GM18868 (cell line): ENCODE data around the gene RAPGEF5.

Experiments
- ATAC-seq: cut with Tn5 transposase; IDR thresholded peaks from one replicate; pipeline ENCODE4 v1.9.1; 2021; ENCODE audit warnings: mild to moderate bottlenecking, moderate library complexity; ENCODE audit not compliant: unreplicated experiment

Gene RAPGEF5

DNA sequence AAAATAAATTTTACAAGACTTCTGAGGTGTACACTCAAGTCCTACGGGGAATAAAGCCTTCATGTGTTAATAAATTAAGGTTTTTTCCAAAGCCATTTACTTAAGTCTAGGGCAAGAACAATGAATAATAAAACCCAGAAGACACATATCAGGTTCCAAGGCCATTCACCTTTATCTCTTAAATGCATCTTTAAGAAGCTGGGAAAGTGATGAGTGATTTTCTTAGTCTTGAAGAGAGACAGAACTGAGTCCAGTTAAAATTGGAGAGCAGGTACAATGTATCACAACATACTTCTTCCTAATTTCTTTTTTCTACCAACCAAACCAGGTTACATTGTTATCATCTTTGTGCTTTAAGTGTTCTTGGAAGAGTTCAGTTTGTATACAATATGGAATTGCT, 189.5 kb downstream of the RAPGEF5 start:
- no peak for ATAC-seq

DNA sequence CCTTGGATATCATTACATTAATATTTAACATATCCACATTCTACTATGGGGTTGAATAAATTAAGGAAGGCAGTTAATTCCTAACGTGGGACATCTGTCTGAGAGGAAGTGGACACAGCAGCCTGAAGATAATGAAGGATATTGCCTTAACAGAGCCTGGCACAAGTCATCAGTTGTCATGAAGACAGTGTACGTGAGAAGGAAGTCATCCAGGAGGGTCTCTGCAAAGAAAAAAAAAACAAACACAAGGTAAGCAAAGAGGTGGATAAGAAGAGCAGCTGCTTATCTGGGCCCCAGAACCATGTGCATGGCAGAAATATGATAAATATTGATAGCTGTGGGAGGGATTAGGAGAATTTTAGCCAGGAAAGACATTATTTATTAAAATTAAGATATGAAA, 190.0 kb downstream of the RAPGEF5 start:
- ATAC-seq = no peak

DNA sequence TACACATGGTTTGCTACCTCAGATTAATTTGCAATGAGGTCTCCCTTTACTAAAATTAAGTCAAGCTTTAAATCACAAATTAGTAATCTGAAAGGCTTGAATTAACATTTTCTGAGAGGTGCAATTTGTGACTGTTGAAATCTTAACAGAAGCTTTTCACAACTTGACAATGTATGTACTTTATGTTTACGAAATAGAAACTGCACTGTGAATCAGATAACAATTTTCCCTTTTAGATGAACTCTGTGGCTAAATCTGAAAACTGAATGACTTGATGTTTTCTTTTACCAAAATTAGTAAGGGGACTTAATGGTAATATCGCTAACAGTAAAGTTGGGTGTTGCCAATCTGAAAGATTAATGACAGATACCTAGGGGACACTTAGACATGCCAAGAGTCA, 197.6 kb downstream of the RAPGEF5 start:
- ATAC-seq = no peak

DNA sequence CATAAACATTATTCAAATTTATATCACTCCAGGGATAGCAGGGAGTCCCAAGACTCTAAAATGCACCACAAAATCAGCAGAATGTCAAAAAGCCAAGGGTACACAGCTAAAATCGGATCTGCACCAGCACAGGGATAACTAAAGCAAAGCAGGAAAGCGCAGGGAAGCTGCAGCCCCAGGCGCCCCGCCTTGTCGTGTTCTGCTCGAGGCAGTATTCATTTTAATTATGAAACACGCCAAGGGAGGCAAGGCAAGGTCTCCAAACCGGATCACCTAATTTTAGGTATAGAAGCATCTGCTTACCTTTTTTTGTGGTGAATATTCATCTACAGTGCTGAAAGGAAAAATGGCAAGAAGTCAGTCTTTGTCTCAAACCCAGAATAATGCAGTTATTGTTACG, 199.4 kb downstream of the RAPGEF5 start:
- ATAC-seq = no peak

DNA sequence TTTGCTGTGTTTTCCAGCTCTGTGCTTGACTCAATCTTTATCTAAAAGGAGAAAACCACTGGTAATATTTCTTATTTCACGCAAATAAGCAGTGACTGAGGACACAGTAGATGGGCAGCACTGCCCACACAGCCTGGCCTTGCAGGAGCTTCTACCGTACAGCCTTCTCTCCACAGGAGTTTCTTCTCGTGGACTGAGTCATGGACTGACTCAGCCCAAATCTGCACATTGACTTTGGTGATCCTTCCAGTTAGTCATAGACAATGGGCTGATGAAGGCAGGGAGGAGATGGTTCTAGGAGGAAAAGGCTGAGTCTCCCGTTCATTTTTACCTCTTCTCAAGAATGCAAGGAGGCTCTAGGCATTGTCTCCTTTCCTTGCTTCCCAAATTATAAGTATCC, 200.7 kb downstream of the RAPGEF5 start:
- ATAC-seq = no peak

DNA sequence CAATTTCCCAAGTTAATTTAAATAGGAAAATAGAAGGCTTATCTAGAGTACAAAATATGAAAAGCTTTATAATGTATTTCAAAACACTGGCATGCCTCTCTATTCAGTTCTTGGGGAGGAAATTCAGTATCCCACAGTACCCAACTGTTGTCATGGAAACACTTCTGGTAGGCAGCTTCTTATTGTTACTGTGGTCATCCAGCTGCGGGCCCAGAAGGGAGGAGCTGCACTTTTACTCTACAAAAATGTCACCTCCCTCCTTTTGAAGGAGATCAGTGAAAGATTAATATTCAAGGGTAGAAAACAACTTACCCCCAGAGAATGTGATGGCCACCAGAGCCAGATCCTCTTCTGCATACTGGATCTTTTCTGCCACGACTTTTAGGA, 202.8 kb downstream of the RAPGEF5 start:
- ATAC-seq = no peak

DNA sequence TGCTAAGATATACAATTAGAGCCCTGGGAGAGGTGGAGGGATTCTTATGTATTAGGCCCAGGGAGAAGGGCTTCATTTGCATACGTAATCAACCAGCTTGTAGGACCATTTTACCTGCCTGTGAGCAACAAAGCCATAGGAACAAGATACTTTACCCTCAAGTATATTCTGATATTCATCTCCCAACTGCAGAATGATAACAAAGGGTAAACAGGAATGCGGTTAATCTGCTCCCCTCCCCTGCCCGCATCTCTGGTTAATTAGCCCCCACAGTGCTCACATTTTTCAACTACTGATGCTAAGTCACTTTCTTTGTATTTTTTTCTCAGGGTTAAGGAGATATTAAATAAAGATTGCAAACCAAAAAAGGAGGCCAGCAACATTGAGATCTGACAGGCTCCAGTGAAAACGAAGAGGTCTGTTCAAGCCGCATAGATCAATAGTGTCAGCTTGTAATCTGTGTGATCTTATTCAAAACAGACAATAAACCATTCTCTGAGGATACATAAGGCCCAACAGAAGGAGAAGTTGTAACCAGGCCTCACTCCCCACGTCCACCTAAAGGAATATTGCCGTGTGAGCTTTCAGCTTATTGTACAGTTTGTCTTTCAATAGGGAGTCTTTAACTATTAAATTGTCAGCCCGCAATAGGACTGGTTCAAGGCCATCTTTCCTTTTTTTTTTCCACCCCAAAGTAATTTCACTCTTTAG, 203.4 kb downstream of the RAPGEF5 start:
- ATAC-seq = no peak

DNA sequence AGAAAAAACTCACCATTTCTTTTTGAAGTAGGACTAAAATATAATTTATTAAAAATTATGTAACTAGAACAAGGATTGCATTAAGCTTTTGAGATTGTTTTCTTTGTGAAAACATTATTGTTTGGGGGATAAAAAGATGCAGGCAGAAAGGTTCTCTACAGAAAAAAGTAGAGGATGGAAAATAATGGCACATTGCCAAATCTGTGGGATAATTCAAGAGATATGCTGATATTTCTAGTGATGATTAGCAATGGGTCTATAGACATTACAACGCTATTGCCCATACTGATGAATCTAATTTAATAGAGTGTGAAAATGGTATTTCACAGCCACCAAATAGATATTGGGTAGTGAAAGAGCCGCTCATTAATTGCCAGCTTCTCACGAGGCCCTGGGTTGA, 204.3 kb downstream of the RAPGEF5 start:
- no peak for ATAC-seq

DNA sequence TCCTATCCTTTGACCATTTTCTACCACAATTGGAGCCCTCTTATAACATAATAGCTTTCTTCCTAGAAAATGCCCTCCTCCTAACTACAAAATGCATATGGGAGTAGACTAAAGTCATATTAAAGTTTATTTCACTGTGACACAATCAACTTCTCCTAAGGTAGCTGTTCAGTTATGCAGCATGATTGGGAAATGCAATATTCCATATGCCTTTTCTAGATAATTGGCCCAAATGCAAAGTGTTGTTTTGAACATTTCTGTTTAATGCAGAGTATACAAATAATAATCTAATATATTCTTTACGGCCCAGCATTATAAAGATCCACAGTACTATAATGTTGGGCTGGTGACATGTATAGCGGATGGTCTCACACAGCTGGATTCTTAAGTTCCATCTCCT, 205.1 kb downstream of the RAPGEF5 start:
- ATAC-seq = no peak

DNA sequence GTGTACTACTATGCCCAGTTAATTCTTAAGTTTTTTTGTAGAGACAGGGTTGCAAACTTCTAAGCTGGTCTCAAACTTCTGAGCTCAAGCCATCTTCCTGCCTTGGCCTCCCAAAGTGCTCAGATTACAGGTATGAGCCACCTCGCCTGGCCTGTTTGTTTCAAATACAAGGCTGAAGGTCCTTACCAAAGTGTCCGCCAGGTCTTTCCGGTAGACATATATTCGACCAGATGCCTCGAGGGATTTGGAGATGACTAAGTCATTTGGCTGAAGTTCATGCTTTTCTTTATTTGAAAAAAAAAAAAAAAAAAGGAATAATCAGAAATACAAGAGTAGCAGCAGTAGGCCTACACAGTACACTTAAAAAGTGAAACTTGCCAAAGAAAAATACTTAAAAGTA, 206.7 kb downstream of the RAPGEF5 start:
- ATAC-seq = no peak

DNA sequence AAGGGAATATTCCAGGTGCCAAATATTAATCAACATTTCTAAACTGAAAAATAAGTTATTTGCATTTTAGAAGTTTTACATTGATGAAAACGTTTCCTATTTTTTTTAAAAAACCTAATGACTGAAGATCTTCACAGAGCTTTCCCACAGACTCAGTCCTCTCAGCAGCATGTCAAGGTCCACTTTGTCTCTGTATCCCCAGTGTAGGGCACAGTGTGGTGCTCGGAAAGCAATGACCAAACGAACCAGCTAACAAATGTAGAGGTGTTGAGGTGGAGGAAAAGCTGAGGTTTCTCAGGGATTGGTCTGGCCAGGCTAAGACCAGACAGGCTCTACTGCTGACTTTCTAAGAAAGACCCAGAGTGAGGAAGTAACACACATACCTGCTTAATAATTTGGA, 209.1 kb downstream of the RAPGEF5 start:
- no peak for ATAC-seq

DNA sequence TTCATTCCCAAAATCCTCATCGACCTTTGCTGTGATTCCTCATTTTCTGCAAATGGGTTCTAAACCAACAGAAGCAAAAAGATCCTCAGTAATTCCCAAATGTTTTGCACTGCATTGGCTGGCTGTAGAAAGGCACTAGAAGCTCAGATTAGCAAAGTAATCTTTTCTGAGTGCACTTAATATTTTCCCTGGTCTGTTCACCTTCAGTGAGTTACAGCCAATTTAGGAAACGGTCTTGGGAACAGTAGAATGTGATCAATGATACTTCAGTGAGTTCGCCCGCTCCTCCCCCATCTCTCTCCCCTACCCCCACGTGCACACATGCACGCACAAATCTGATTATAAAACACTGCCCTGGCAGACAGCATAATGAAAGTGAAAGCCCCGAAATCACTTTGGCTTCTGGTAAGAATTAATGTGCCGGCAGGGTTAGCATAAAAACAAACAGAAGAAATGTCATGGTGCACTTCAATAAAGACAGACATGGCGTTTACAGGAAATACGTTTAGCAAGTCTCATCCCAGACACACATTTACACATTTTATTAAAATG, 209.9 kb downstream of the RAPGEF5 start:
- no peak for ATAC-seq

DNA sequence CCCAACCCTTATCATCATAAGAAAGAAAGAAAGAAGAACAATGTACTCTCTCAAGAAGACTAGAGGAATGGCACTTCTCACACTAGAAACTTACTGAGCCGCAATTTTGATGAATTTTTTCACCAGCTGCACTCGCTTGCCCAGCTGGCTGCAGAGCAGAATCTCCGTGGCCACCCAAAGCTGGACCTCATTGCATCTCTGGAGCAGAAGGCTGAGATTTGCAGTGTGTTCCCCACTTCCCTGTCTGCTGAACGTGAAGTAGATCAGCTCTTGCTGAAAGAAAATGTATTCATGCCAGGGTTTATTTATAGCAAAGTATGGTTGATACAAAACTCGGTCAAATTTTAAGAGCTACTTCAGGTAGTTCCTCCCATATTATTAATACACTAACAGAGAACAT, 212.0 kb downstream of the RAPGEF5 start:
- ATAC-seq = no peak

DNA sequence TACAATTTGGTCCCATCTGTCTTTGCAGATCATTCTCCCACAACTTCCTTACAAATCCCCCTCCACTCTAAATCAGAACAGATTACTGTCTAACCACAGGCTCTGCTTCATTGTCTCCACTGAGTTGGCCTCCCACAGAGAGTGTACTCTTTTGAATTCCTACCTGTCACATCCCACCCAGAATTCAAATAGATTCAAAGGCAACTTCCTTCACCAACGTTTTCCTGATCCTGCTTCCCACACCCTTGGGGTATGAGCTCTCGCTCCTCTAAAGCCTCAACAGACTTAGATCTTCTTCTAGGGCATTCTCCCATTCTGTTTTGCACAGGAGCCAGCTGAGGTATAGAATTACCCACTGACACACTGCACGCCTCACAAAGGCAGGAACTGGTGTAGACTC, 213.5 kb downstream of the RAPGEF5 start:
- no peak for ATAC-seq

DNA sequence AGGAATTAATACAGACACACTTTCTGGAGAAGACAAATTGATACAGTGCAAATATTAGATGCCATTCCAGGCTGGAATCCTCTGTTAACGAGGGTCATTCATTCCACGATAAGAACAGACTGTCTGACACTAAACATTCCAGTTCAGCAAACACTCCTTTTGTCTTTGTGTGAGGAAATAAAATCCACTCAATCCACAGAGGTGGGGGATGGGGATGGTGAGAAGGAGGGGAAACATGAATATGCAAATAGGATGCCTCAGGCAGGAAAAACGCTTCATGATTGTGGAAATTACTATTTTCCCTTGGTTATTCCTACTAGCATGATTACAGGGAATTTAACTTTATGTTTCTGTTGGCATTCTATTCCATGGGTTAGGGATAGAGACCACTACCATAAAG, 214.4 kb downstream of the RAPGEF5 start:
- no peak for ATAC-seq

DNA sequence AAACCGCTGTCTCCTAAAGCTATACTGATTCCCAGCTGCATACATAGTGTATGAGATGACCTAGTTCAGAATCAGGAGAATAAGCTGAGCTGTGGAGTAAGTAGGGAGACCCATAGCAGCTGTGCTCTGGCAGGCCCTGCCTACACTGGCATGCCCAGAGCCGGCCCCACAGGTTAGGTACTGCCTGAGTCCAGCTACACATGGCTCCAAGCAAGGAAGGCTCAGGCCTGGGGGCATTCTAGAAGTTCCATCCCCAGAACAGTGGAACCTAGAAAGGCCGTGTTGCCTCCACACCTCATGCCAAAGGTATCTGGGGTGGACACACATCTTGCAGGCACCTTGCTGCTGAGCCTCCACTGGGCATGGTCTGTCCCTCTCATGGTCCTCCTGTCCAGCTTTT, 215.6 kb downstream of the RAPGEF5 start:
- ATAC-seq = no peak

DNA sequence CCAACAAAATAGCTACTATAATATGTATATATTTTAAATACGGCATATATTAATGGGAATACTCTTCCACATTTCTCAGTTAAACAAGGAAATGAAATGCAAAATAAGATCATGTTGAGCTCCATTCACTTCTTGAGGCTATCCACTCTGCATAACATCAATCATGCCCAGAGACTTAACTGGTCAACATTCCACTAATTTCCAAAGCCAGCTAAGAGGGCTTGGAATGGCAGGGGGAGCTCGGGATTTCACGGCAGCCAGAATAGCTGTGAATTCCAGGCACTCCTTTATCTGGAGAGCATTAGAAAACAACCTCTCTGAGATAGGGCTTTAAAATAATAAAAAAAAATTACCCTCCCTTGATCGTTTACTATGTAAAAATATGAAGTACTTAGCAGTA, 216.4 kb downstream of the RAPGEF5 start:
- ATAC-seq = no peak

DNA sequence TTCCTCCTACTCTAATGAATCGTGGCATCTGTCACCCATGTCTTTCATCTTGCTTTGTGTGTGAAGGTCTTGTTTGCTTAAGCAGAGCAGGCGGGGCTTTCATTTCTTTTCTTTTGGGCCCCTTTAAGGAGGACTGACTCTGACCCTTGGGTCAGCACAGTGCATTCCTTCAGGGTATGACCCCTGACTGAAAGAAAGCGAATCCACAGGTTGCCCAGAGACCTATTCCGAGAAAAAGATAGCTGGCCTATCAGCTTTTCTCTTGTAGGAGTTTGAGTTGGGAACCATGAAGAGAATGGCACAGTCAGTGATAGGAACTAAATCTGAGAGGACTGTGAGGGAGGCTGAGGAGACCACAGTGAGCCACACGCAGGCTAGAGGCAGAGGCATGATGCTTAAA, 218.1 kb downstream of the RAPGEF5 start:
- no peak for ATAC-seq

DNA sequence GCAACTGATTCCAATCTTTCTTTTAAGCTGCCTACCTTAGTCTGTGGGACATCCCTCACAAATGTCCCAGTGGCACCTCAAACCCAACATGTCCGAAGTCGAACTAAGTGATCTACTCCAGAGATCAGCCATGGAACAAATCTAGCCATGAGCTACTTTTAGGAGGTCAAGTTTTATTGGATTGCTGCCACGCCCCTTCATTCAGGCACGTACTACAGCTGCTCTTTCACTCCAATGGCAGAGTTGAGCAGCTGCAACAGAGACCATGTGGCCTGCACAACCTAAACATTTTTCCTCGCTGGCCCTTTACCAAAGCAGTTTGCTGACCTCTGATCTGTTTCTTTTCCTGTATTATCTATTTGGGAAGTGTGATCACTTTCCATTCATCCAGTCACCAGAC, 218.8 kb downstream of the RAPGEF5 start:
- ATAC-seq = no peak

DNA sequence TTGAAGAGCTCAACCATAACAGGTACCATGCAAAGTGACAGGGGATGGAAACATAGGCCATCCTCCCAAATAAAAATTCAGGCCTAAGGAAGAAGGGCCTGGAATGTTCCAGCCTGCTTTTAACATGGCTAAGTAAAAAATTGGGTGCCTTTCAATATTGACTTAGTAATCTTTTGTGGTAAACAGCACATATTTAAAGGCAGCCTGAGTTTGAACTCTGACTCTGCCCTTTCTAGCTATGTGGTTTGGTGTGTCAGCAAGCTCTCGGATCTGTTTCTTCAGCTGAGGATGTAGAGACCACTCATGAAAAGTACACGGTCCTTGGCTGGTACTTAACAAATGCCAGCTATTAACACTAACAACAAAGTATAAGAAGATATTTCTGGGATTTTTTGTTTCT, 219.5 kb downstream of the RAPGEF5 start:
- ATAC-seq = no peak

DNA sequence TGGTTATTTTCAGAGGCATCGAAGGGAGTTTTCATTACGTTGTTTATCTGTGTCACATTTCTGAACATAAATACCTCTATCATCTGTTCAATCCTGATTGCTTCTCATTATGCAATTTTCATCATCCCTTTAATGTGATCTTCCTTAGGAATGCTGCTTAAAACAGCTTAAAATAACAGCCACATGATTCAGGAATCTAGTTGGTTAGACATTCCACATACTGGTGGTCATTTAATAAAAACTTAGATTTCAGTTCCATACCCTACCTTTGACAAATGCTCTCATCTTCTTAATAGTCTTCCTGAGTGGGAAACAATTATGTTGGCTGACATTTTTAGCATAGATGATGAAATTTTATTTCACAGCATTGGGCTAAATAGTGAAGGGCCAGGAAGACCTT, 219.9 kb downstream of the RAPGEF5 start:
- ATAC-seq = no peak

DNA sequence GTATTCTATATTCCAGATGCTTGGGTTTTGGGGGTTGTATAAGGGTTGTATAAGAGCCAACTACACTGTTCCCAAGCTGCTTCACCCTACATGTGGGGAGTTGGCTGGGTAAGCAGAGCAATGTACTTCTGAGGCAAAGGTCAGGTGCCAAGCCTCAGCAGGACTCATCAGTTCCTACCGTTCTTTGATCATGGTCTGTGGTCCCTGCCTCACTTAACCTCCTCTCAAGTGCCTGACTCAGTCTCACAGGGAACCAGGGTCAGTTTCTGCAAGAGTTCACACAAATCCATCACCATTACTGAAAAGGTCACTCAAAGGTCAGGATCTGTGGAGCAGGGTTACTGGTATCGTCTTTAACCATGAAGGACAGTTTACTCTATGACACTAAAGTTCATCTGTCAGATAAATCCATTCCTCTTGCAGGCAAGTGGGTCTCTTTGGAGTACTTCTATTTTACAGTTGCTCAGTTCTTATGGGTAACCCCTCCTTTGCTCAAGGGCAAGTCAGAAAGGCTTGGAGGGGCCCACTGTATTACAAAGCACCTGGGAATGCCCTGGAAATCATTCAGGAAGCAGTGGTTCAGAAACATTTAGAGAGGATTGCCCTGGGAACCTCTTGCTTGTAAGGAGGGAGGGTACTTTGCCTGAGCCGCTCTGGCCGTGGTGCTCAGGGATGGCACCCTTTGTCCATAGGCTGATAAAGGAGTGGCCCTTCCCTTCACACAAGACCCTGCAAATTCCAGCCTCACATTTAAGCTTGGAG, 227.0 kb downstream of the RAPGEF5 start:
- no peak for ATAC-seq
